HepG2 (cell line): ENCODE results near the gene NDUFS2. TPM values are rescaled to one million over a fixed set of nuclear protein-coding genes. Genes with fewer than 3 reads are reported as not detected.

ENCODE experiments used
- ARID4A ChIP-seq: sonication (generic); formaldehyde crosslinking; IDR thresholded peaks from 2 replicates; pipeline ENCODE4 v1.5.0; 2020; ENCODE audit warnings: mild to moderate bottlenecking, missing genetic modification reagents, borderline replicate concordance
- CBFB ChIP-seq: sonication (generic); formaldehyde crosslinking; IDR thresholded peaks from 2 replicates; pipeline ENCODE4 v1.4.0; 2020; ENCODE audit warnings: missing genetic modification reagents
- CENPT ChIP-seq: sonication (generic); formaldehyde crosslinking; IDR thresholded peaks from 2 replicates; pipeline ENCODE4 v1.8.0; 2022; ENCODE audit warnings: low read depth, mild to moderate bottlenecking, moderate library complexity, missing genetic modification reagents
- GTF2F1 ChIP-seq: fragments of 150-350 bp; IDR thresholded peaks from 2 replicates; pipeline ENCODE4 v1.6.1; 2014; ENCODE audit warnings: low read length
- IRF2 ChIP-seq: IDR thresholded peaks from 2 replicates; pipeline ENCODE4 v1.6.1; 2018; ENCODE audit warnings: missing genetic modification reagents, missing compliant biosample characterization
- JUND ChIP-seq: sonication (generic); formaldehyde crosslinking; IDR thresholded peaks from 2 replicates; pipeline ENCODE4 v1.8.0; 2022; ENCODE audit warnings: mild to moderate bottlenecking, missing genetic modification reagents
- KLF6 ChIP-seq: IDR thresholded peaks from 2 replicates; pipeline ENCODE4 v1.8.0; 2016; ENCODE audit warnings: missing biosample characterization, missing genetic modification reagents
- MAF1 ChIP-seq: sonication (generic); formaldehyde crosslinking; IDR thresholded peaks from 2 replicates; pipeline ENCODE4 v1.5.0; 2020; ENCODE audit warnings: missing genetic modification reagents, borderline replicate concordance
- MED1 ChIP-seq: sonication (generic); formaldehyde crosslinking; IDR thresholded peaks from 2 replicates; pipeline ENCODE4 v1.4.0; 2020; ENCODE audit warnings: missing genetic modification reagents
- MEIS1 ChIP-seq: sonication (generic); formaldehyde crosslinking; IDR thresholded peaks from 2 replicates; pipeline ENCODE4 v1.9.0; 2021; ENCODE audit warnings: mild to moderate bottlenecking, missing genetic modification reagents, moderate library complexity, borderline replicate concordance
- RBFOX2 ChIP-seq: fragments of 200-400 bp; formaldehyde crosslinking; IDR thresholded peaks from 2 replicates; pipeline ENCODE4 v1.6.1; 2017; ENCODE audit warnings: low read depth, mild to moderate bottlenecking, low read length
- TSC22D2 ChIP-seq: sonication (generic); formaldehyde crosslinking; IDR thresholded peaks from 2 replicates; pipeline ENCODE4 v1.5.1; 2020; ENCODE audit warnings: missing genetic modification reagents, mild to moderate bottlenecking, borderline replicate concordance
- U2AF2 ChIP-seq: fragments of 200-400 bp; formaldehyde crosslinking; IDR thresholded peaks from 2 replicates; pipeline ENCODE4 v1.6.1; 2017; ENCODE audit warnings: low read depth, mild to moderate bottlenecking, low read length
- ZBTB37 ChIP-seq: sonication (generic); formaldehyde crosslinking; IDR thresholded peaks from 2 replicates; pipeline ENCODE4 v1.4.0; 2020; ENCODE audit warnings: mild to moderate bottlenecking, missing genetic modification reagents
- ZBTB8A ChIP-seq: sonication (generic); formaldehyde crosslinking; IDR thresholded peaks from 2 replicates; pipeline ENCODE4 v1.4.0; 2020; ENCODE audit warnings: mild to moderate bottlenecking, low read depth, missing genetic modification reagents, borderline replicate concordance
- ZEB1 ChIP-seq: IDR thresholded peaks from 2 replicates; pipeline ENCODE4 v1.6.1; 2012; ENCODE audit warnings: mild to moderate bottlenecking, low read depth, inconsistent platforms; ENCODE audit not compliant: insufficient replicate concordance
- ZFP82 ChIP-seq: sonication (generic); formaldehyde crosslinking; IDR thresholded peaks from 2 replicates; pipeline ENCODE4 v1.5.1; 2020; ENCODE audit warnings: mild to moderate bottlenecking, missing genetic modification reagents, borderline replicate concordance
- ZKSCAN8 ChIP-seq: IDR thresholded peaks from 2 replicates; pipeline ENCODE4 v1.6.1; 2016; ENCODE audit warnings: borderline replicate concordance, missing genetic modification reagents, missing compliant biosample characterization
- ZNF251 ChIP-seq: sonication (generic); formaldehyde crosslinking; IDR thresholded peaks from 2 replicates; pipeline ENCODE4 v1.9.0; 2021; ENCODE audit warnings: mild to moderate bottlenecking, missing genetic modification reagents
- ZNF275 ChIP-seq: sonication (generic); formaldehyde crosslinking; IDR thresholded peaks from 2 replicates; pipeline ENCODE4 v1.8.0; 2022; ENCODE audit warnings: missing genetic modification reagents, mild to moderate bottlenecking, inconsistent platforms, borderline replicate concordance
- ZNF547 ChIP-seq: sonication (generic); formaldehyde crosslinking; IDR thresholded peaks from 2 replicates; pipeline ENCODE4 v1.5.1; 2020; ENCODE audit warnings: mild to moderate bottlenecking, missing genetic modification reagents
- ZNF670 ChIP-seq: sonication (generic); formaldehyde crosslinking; IDR thresholded peaks from 2 replicates; pipeline ENCODE4 v1.8.0; 2022; ENCODE audit warnings: mild to moderate bottlenecking, missing genetic modification reagents, borderline replicate concordance
- ZNF720 ChIP-seq: sonication (generic); formaldehyde crosslinking; IDR thresholded peaks from 2 replicates; pipeline ENCODE4 v1.4.0; 2020; ENCODE audit warnings: missing genetic modification reagents
- ZNF746 ChIP-seq: sonication (generic); formaldehyde crosslinking; IDR thresholded peaks from 2 replicates; pipeline ENCODE4 v1.8.0; 2022; ENCODE audit warnings: mild to moderate bottlenecking, missing genetic modification reagents
- polyA plus RNA-seq, 8 experiments: library from polyadenylated mRNA; depleted of rRNA in 3 of 8; stranded (reverse) in 7 of 8; unstranded in 1 of 8; fragments of >200 nt; fragmentation: Illumina TruSeq in 4 of 8; extraction: Trizol in 4 of 8; gene quantifications; 2 replicates each; pipeline versions ENCODE4 v1.2.1 to v1.2.3, GENCODE V29; 2011 to 2016; ENCODE audit warnings: low read depth in 4 of 8, missing spikeins in 1 of 8, mixed read lengths in 1 of 8; ENCODE audit not compliant: insufficient read depth in 1 of 8
- total RNA-seq, 5 experiments: library from RNA; depleted of rRNA; stranded (reverse); fragments of >200 nt; fragmentation: Illumina TruSeq; extraction: Trizol; gene quantifications; 2 replicates each; pipeline ENCODE4 v1.2.3, GENCODE V29; 2016; ENCODE audit warnings: low read depth in 1 of 5

Gene NDUFS2
- total and polyA plus RNA-seq, 2 of the 13 experiments (the other 11 are each of a cell fraction or from before 2014, with no cell fraction given) = 89.9 to 118 TPM

GRCh38 chr1:161218301-161219077 is 16.3 kb downstream of the NDUFS2 start (continued):
- TF ChIP-seq MEIS1 (CRISPR knock-in tag) (no peak; the same call in 1 of the 2 replicates), ARID4A (CRISPR knock-in tag) (peak; percentile 53; the same call in 1 of the 2 replicates), ZNF670 (CRISPR knock-in tag) (no peak), IRF2 (CRISPR knock-in tag) (peak; percentile 81; the same call in 1 of the 2 replicates), ZNF275 (CRISPR knock-in tag) (no peak; the same call in 1 of the 2 replicates), ZEB1 (no peak), ZKSCAN8 (CRISPR knock-in tag) (no peak), JUND (CRISPR knock-in tag) (peak; percentile 35), TSC22D2 (no peak), ZNF547 (0 out of 2 replicates have a peak, but pooled peaks have one; percentile 59), ZBTB8A (CRISPR knock-in tag) (no peak), ZNF746 (peak; percentile 82), MED1 (CRISPR knock-in tag) (peak; percentile 89), ZNF251 (CRISPR knock-in tag) (no peak), CBFB (no peak), MAF1 (CRISPR knock-in tag) (no peak), ZNF720 (no peak), U2AF2 (no peak), ZBTB37 (CRISPR knock-in tag) (no peak), CENPT (CRISPR knock-in tag) (no peak), KLF6 (0 out of 2 replicates have a peak, but pooled peaks have one; percentile 25), RBFOX2 (peak; percentile 79), GTF2F1 (no peak), ZFP82 (CRISPR knock-in tag) (0 out of 2 replicates have a peak, but pooled peaks have one; percentile 36)
